IPS-20b (cell line): ENCODE results near the gene PPME1.

Source experiments
- H3K27ac ChIP-seq: one replicate; pipeline ENCODE4 v1.5.1; 2013; ENCODE audit warnings: low read length
- H3K27me3 ChIP-seq: 2 replicates; pipeline ENCODE4 v1.6.1; 2013; ENCODE audit warnings: mild to moderate bottlenecking, low read length, inconsistent platforms; ENCODE audit not compliant: insufficient read depth
- H3K36me3 ChIP-seq: 2 replicates; pipeline ENCODE4 v1.6.1; 2013; ENCODE audit warnings: low read depth, mild to moderate bottlenecking, inconsistent platforms, low read length, moderate library complexity; ENCODE audit not compliant: insufficient read depth
- H3K4me1 ChIP-seq: 2 replicates; pipeline ENCODE4 v1.6.1; 2013; ENCODE audit warnings: mild to moderate bottlenecking, control low read depth, inconsistent platforms, low read length, moderate library complexity; ENCODE audit not compliant: insufficient read depth
- H3K4me3 ChIP-seq: 2 replicates; pipeline ENCODE4 v1.5.1; 2013; ENCODE audit warnings: mild to moderate bottlenecking, low read length, inconsistent platforms
- H3K9ac ChIP-seq: 2 replicates; pipeline ENCODE4 v1.6.1; 2013; ENCODE audit warnings: low read depth, mild to moderate bottlenecking, inconsistent platforms, low read length, moderate library complexity
- H3K9me3 ChIP-seq: 2 replicates; pipeline ENCODE4 v1.6.1; 2013; ENCODE audit warnings: mild to moderate bottlenecking, low read depth, low read length, inconsistent platforms; ENCODE audit not compliant: insufficient read depth

PPME1 gene

DNA sequence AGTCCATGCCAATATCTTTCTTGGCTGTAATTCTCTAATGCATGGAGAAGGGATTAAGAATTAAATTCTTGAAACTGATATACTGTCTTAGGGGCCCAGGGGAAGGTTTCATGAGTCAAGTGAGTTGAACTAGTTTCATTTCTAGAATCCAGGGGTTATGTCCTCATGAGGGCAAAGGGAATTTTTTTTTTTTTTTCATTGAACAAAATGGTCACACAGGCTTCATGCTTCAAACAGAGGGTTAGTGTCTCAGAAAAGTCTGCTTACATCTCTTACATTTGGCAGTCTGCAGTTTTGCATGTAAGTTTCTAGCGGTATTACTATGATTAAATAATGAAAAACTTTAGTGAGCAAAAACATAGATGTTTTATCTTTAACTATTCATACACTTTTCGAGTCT is 32.9 kb downstream of the PPME1 start:
- H3K9me3 ChIP-seq = no peaks in the 10 kb centered on the region
- no peaks in the 10 kb centered on the region for H3K27me3 ChIP-seq
- H3K9ac ChIP-seq = no peak overlapping the region
- H3K4me3 ChIP-seq = no peak overlapping the region
- H3K36me3 ChIP-seq = peaks cover 18% of the 10 kb centered on the region
- H3K27ac ChIP-seq = no peak overlapping the region
- no peaks in the 10 kb centered on the region for H3K4me1 ChIP-seq

DNA sequence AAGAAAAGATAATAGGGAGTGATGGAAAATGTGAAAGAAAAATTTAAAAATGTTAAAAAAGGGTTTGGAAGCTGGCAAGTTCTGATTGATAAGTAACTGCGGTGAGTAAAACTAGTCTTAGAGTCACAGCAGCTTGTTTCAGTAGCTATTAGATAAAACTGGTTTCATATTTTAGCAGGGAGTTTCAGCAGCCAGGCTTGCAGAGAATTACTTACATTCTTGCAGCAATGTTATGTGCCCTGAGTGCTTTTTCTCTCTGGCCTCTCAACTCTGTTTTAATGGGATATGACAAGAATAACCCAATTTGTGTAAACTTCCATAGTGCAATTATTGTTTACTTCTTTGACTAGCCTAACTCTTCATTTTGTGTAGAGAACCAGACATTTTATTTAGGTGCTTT is 33.6 kb downstream of the PPME1 start:
- Histone ChIP-seq H3K4me3 (no peak overlapping the region), H3K36me3 (peaks cover 25% of the 10 kb centered on the region), H3K9ac (no peak overlapping the region), H3K9me3 (no peaks in the 10 kb centered on the region), H3K27me3 (no peaks in the 10 kb centered on the region), H3K4me1 (no peaks in the 10 kb centered on the region), H3K27ac (no peak overlapping the region)

DNA sequence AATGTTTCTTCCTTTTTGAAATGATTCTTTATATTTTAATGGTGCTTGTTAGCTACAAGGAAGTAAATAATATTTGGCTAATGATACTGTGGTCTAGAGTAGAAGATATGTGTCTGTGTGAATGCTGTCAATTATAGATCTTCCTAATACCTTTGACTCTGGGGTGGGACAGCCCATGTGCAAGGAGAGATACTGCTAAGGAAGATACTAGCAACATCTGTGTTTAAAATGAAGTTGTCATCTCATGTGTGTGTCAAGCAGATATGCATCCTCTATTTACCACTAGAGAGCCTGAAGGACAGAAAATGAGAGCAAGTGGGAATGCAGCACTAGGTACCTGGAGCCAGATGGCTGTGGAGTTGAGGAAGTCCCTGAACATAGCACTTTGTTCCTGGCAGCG is 34.1 kb downstream of the PPME1 start:
- H3K9ac ChIP-seq = no peak overlapping the region
- H3K9me3 ChIP-seq = no peaks in the 10 kb centered on the region
- peaks cover 29% of the 10 kb centered on the region for H3K36me3 ChIP-seq
- H3K27me3 ChIP-seq = no peaks in the 10 kb centered on the region
- H3K4me3 ChIP-seq = no peak overlapping the region
- no peak overlapping the region for H3K27ac ChIP-seq
- H3K4me1 ChIP-seq = no peaks in the 10 kb centered on the region; the same call in 1 of the 2 replicates

DNA sequence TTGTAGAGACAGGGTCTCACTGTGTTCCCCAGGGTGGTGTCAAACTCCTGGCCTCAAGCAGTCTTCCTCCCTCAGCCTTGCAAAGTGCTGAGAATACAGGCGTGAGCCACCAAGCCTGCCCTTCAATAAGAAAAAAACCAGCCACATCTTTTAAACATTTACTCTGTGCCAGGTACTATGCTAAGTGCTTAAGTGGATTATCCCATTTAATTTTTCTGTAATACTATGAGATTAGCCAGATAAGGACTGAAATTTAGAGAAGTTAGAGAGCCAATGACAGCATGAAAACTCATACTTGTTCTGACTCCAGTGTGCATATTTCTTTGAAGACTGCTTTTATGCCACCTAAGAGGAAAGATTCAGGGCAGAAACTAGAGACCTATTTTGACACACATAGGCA is 35.7 kb downstream of the PPME1 start:
- no peaks in the 10 kb centered on the region for H3K27me3 ChIP-seq
- H3K9me3 ChIP-seq = no peaks in the 10 kb centered on the region
- H3K4me1 ChIP-seq = no peaks in the 10 kb centered on the region; the same call in 1 of the 2 replicates
- H3K9ac ChIP-seq = no peak overlapping the region
- H3K4me3 ChIP-seq = no peak overlapping the region
- H3K36me3 ChIP-seq = peaks cover 35% of the 10 kb centered on the region
- H3K27ac ChIP-seq = no peak overlapping the region

DNA sequence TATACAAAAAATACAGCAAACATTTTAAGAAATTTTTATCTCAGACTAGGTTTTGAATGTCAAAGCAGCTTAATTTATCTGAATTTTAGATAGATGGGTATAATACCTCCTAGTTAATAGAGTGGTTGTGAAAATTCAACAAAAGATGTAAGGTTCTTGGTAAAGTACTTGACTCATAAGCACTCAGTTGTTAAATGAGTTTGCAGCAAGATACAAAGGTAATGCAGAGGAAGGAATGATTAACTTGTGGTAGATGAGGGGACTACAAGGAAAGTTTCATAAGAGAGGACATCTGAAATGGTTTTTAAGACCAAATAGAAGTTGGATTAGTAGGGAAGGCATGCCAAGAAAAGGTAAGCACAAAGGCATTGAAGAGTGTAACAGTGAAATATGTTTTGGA is 37.4 kb downstream of the PPME1 start:
- H3K36me3 ChIP-seq = peaks cover 35% of the 10 kb centered on the region
- H3K4me1 ChIP-seq = no peaks in the 10 kb centered on the region; the same call in 1 of the 2 replicates
- H3K27ac ChIP-seq = no peak overlapping the region
- H3K27me3 ChIP-seq = no peaks in the 10 kb centered on the region
- H3K9ac ChIP-seq = no peak overlapping the region
- no peak overlapping the region for H3K4me3 ChIP-seq
- no peaks in the 10 kb centered on the region for H3K9me3 ChIP-seq

DNA sequence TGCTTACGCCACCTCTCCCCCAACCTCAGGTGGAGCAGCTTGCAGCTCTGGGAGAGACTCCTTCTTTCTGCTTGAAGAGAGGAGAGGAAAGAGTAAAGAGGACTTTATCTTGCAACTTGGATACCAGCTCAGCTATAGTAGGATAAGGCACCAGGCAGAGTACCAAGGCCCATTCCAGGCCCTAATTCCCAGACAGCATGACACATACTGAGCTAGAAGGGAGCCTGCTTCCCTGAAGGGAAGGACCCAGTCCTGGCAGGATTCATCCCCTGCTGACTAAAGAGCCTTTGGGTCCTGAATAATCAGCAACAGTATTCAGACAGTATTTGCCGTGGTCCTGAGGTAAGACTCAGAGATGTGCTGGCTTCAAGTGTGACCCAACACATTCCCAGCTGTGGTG is 41.4 kb downstream of the PPME1 start:
- H3K9me3 ChIP-seq = no peaks in the 10 kb centered on the region
- H3K36me3 ChIP-seq = peaks cover 20% of the 10 kb centered on the region
- no peak overlapping the region for H3K27ac ChIP-seq
- H3K4me1 ChIP-seq = no peaks in the 10 kb centered on the region; the same call in 1 of the 2 replicates
- no peak overlapping the region for H3K9ac ChIP-seq
- no peaks in the 10 kb centered on the region for H3K27me3 ChIP-seq
- no peak overlapping the region for H3K4me3 ChIP-seq

DNA sequence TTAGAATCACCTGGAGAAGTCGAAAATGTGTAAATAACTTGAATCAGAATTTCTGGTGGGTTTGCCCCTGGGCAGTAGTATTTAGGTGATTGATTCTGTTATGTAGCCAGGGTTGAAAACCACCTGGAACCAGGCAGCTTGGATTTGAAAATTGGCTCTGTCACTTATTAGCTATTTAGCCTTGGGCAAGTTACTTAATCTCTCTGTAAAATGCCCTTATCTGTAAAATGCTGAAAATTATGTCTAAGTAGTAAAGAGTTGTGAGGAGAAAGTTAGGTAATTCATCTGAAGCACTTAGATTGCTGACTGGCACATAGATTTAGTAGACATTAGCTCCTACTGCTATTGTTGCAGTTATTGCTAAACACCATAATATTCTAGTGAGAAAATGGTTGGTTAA is 49.3 kb downstream of the PPME1 start:
- no peaks in the 10 kb centered on the region for H3K36me3 ChIP-seq
- H3K4me1 ChIP-seq = no peaks in the 10 kb centered on the region
- H3K27ac ChIP-seq = no peak overlapping the region
- no peaks in the 10 kb centered on the region for H3K27me3 ChIP-seq
- no peak overlapping the region for H3K4me3 ChIP-seq
- no peak overlapping the region for H3K9ac ChIP-seq
- H3K9me3 ChIP-seq = no peaks in the 10 kb centered on the region

DNA sequence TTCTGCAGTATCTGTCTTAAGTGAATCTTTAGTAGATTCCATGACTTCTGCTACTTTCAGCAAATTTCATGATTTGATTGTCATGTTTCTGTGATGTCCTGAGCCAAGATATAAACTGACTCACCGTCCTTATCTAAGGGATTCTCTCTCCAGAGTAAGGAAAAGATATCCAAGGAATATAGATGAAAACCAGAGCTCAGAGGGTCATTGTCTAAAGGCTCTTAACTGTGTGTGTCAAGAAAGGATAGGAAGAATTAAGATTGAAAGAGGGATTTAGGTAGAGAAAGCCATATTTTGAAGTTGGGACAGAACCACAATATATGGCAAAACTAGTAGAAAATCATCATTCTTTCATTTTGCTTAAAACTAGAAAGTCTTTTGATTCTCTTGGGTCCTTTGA is 50.7 kb downstream of the PPME1 start:
- Histone ChIP-seq H3K27me3 (no peaks in the 10 kb centered on the region), H3K9me3 (no peaks in the 10 kb centered on the region), H3K9ac (no peak overlapping the region), H3K4me3 (no peak overlapping the region), H3K4me1 (no peaks in the 10 kb centered on the region), H3K36me3 (no peaks in the 10 kb centered on the region), H3K27ac (no peak overlapping the region)

DNA sequence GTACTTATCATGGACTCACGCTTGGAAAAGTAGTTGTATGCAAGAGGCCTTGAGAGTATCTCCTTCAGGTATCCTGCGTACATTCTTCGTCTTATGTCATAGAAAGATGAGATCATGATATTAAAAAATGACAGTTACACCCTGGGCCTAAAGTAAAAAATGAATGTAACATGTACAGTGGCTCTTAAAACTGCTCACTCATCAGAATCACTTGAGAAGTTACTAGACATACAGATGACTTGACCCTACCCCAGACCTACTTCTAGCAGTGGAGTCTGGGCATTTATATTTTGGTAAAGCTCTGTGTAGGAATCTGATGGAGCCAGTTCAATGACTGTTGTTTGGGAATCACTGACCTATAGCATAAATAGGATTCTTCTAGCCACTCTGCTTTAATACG is 54.5 kb downstream of the PPME1 start:
- H3K4me1 ChIP-seq = no peaks in the 10 kb centered on the region
- H3K36me3 ChIP-seq = peaks cover 9% of the 10 kb centered on the region
- H3K9ac ChIP-seq = no peak overlapping the region
- no peak overlapping the region for H3K27ac ChIP-seq
- H3K4me3 ChIP-seq = no peak overlapping the region
- H3K9me3 ChIP-seq = no peaks in the 10 kb centered on the region
- H3K27me3 ChIP-seq = no peaks in the 10 kb centered on the region

DNA sequence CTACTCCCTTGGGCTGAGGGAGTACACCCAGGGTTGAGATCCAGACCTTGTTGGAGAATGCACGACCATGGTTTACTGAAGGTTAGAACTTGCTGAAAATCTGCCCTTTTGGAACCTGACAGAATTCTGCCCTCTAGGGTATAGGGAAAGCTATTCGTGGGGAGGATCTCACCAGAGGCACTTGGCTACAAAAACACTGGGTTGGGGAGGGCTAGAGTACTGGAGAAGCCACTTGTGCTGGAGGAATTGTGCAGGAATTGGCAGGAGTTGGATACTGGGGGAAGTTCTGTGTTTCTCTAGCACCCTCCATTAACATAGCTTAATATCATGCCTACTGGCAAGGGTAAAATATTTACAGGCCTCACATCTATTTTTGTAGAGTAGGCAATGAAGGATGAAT is 55.8 kb downstream of the PPME1 start:
- Histone ChIP-seq H3K36me3 (peaks cover 23% of the 10 kb centered on the region), H3K9ac (no peak overlapping the region), H3K27me3 (no peaks in the 10 kb centered on the region), H3K27ac (no peak overlapping the region), H3K4me1 (no peaks in the 10 kb centered on the region), H3K4me3 (no peak overlapping the region), H3K9me3 (no peaks in the 10 kb centered on the region)

DNA sequence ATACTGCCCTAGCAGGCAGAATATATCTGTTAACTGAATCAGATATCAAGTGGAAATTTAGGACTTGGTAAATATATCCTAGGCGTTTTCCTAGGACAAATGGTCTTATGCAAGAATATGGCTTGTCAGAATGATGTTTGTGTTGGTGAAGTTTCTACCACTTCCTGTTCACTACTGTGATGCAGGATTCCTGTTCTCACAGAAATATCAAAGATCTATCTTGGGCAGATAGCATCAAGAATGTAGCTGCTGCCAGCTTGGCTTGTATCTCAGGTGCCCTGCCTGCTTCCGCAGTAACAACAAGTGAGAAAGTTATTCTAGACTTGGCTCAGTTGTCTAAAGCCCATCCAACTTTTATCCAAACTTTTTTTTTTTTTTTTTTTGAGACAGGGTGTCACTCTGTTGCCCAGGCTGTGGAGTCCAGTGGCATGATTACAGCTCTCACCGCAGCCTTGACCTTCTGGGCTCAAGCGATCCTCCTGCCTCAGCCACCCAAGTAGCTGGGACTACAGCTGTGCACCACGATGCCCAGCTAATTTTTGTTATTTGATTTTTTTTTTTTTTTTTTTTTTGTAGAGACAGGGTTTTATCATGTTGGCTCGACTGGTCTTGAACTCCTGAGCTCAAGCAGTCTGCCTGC is 61.3 kb downstream of the PPME1 start:
- Histone ChIP-seq H3K9ac (no peak overlapping the region), H3K27me3 (no peaks in the 10 kb centered on the region), H3K4me1 (no peaks in the 10 kb centered on the region), H3K4me3 (no peak overlapping the region), H3K27ac (no peak overlapping the region), H3K9me3 (no peaks in the 10 kb centered on the region), H3K36me3 (peaks cover 46% of the 10 kb centered on the region)

DNA sequence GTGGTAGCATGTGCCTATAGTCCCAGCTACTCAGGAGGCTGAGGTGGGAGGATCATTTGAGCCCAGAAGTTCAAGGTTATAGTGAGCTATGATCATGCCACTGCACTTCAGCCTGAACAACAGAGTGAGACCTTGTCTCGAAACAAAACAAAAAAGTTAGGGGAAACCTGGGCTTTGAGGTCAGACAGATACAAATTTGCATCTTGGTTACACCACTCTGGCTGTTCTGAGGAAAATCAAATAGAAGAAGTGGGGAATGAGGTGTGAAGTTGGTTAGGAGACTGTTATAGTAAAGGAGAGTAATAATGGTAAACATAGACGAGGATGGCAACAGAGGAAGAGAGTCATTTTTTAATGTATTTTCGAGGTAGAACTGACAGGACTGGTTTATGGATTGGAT is 62.6 kb downstream of the PPME1 start:
- Histone ChIP-seq H3K9ac (no peak overlapping the region), H3K9me3 (no peaks in the 10 kb centered on the region), H3K27me3 (no peaks in the 10 kb centered on the region), H3K36me3 (peaks cover 54% of the 10 kb centered on the region), H3K27ac (no peak overlapping the region), H3K4me1 (no peaks in the 10 kb centered on the region), H3K4me3 (no peak overlapping the region)
